ENCODE measurements around the gene NANP. TPM values are rescaled to one million over a fixed set of nuclear protein-coding genes. Genes with fewer than 3 reads are reported as not detected.

The NANP gene
- total RNA-seq, 1 experiment from 2014 or later = 7.5 TPM

DNA sequence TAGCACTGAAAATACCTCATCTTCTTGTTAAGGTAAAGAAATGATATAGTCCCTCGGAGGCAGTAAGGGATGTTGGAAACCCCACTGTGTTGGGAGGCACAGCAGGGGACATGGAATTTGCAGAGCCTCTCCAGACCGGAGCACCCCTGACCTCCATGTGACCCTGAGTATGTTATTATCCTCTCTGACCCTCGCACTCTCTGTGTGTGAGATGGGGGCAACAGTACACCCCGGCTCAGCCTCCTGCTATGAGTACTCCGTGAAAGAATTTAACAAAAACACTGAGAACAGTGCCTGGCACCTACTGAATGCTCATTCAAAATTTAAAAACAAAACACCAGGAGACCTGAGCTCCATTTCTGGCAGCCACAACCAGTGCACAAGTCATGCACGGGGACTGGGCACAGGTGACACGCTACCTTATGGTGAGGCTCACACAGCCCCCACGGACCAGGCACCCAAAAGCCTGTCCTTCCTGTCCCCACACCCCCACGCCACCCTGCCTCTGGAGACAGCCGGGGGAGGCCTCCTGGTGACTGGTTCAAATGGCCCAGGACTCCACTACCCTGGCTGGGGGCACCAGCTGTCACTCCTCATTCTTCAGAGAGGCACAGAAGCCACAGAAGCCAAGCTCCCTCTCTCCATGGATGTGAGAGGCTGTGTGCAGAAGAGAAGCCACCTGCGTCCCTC, 44.6 kb downstream of the NANP start:
- Histone ChIP-seq H3K27me3 (ENCODE audit: insufficient read depth, low read depth) (no peaks in the 10 kb centered on the region), H3K4me1 (replicated peaks; ENCODE audit: insufficient read depth) (peaks cover 7% of the 10 kb centered on the region; the same call in 1 of the 2 replicates), H3F3A (ENCODE audit: insufficient read depth, low read depth) (no peaks in the 10 kb centered on the region), H3K9me2 (ENCODE audit: insufficient read depth) (no peaks in the 10 kb centered on the region), H3K9me3 (ENCODE audit: insufficient read depth, low read depth) (no peaks in the 10 kb centered on the region), H3K79me2 (ENCODE audit: low read depth) (peaks cover 37% of the 10 kb centered on the region), H3K4me3 (no peak overlapping the region), H2AFZ (no peak overlapping the region), H3K27ac (no peak overlapping the region), H4K20me1 (ENCODE audit: insufficient read depth) (no peaks in the 10 kb centered on the region), H3K4me2 (no peak overlapping the region), H3K36me3 (ENCODE audit: low read depth) (no peaks in the 10 kb centered on the region)
- POLR2A ChIA-PET (ENCODE audit: unreplicated experiment) = no interaction called here
- intact Hi-C loops (cut with micrococcal nuclease; ENCODE audit: unreplicated experiment) = no loop called here
- no TSS peak for BruUV-seq (replicated peaks)
- no peak for TF ChIP-seq EZH2 (IDR thresholded peaks at IDR 0.05; ENCODE audit: low read depth)
- TF ChIP-seq, protein P1, sequence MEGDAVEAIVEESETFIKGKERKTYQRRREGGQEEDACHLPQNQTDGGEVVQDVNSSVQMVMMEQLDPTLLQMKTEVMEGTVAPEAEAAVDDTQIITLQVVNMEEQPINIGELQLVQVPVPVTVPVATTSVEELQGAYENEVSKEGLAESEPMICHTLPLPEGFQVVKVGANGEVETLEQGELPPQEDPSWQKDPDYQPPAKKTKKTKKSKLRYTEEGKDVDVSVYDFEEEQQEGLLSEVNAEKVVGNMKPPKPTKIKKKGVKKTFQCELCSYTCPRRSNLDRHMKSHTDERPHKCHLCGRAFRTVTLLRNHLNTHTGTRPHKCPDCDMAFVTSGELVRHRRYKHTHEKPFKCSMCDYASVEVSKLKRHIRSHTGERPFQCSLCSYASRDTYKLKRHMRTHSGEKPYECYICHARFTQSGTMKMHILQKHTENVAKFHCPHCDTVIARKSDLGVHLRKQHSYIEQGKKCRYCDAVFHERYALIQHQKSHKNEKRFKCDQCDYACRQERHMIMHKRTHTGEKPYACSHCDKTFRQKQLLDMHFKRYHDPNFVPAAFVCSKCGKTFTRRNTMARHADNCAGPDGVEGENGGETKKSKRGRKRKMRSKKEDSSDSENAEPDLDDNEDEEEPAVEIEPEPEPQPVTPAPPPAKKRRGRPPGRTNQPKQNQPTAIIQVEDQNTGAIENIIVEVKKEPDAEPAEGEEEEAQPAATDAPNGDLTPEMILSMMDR (conservative IDR thresholded peaks at IDR 0.05) = no peak
- CTCF ChIA-PET = interaction anchor here (0.7 kb wide), 1 partner anchor 334 kb away, joined by 4 read pairs; no protein-coding TSS in a partner anchor
- DNase-seq = no peak

DNA sequence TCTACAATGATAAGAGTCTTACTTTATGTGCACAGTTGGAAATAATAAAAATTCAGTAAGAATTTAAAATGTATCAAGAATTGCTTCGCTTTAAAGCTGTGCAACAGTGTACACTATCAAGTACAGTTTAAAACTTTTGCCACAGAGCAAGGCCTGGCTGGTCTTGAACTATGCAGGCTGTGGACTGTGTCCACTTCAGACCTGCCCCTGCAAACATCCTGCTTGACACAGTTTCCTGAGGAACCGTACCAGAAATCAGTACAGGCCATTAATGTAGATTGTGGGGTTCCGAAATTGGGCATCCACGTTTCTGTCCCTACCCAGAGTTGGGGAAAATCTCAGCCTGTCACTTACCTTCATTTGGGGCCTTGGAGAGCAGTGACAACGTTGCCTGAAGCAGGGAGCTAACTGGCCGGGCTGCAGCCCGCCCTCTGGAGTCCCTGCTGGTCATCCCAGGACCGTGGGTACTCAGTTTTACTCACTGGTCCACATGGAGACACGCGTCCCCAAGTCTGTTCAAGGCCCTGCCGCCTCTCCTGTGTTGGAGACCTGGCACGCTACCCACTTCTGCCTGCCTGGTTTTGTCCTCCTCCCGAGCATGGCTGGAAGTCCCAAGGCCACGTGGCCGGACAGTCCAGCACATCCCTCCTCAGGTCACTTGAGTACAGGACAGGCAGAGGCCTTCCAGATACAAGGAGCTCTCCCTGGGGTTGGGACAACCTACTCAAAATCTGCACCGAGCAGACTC, 46.9 kb downstream of the NANP start:
- Histone ChIP-seq H3K27ac (no peak overlapping the region), H3K4me1 (replicated peaks; ENCODE audit: insufficient read depth) (no peaks in the 10 kb centered on the region), H4K20me1 (ENCODE audit: insufficient read depth) (no peaks in the 10 kb centered on the region), H3K4me3 (no peak overlapping the region), H3K36me3 (ENCODE audit: low read depth) (no peaks in the 10 kb centered on the region), H3K27me3 (ENCODE audit: insufficient read depth, low read depth) (no peaks in the 10 kb centered on the region), H3F3A (ENCODE audit: insufficient read depth, low read depth) (no peaks in the 10 kb centered on the region), H2AFZ (no peak overlapping the region), H3K79me2 (ENCODE audit: low read depth) (peaks cover 15% of the 10 kb centered on the region; the same call in 1 of the 2 replicates), H3K9me2 (ENCODE audit: insufficient read depth) (no peaks in the 10 kb centered on the region), H3K9me3 (ENCODE audit: insufficient read depth, low read depth) (no peaks in the 10 kb centered on the region), H3K4me2 (no peak overlapping the region)
- intact Hi-C loops (cut with micrococcal nuclease; ENCODE audit: unreplicated experiment) = no loop called here
- TF ChIP-seq, protein P1 (conservative IDR thresholded peaks at IDR 0.05) = no peak
- no peak for TF ChIP-seq EZH2 (IDR thresholded peaks at IDR 0.05; ENCODE audit: low read depth)
- ChIA-PET CTCF (no interaction called here), POLR2A (ENCODE audit: unreplicated experiment) (interaction anchor here (0.5 to 0.7 kb wide), 2 partner anchors 12 to 70 kb away, joined by 3 to 7 read pairs; no protein-coding TSS in a partner anchor)
- no TSS peak for BruUV-seq (replicated peaks)
- DNase-seq = no peak

DNA sequence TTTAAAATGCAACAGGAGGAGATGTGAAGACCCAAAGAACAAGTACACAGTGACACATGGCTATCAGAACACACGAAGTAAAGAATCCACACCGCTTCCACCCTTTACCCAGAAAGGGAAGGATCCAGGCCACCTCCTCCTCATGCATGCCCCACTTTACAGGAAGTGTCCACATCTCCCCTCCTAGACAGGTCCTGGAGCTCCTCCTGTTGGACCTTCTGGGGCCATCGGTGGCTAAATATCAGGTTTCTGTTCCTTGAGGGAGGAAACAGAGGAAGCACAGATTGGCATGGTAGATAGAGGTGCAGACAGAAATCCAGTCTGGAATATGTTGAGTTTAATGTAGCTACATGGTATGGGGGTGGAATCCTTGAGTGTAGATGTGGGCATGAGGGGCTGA, 49.4 kb downstream of the NANP start:
- no peaks in the 10 kb centered on the region for H3K9me2 ChIP-seq (ENCODE audit: insufficient read depth)
- H3K4me1 ChIP-seq (replicated peaks; ENCODE audit: insufficient read depth) = no peaks in the 10 kb centered on the region
- H3K79me2 ChIP-seq (ENCODE audit: low read depth) = no peaks in the 10 kb centered on the region
- H3F3A ChIP-seq (ENCODE audit: insufficient read depth, low read depth) = no peaks in the 10 kb centered on the region
- intact Hi-C loops (cut with micrococcal nuclease; ENCODE audit: unreplicated experiment) = no loop called here
- no peak overlapping the region for H2AFZ ChIP-seq
- no peaks in the 10 kb centered on the region for H4K20me1 ChIP-seq (ENCODE audit: insufficient read depth)
- H3K36me3 ChIP-seq (ENCODE audit: low read depth) = no peaks in the 10 kb centered on the region
- no peak overlapping the region for H3K4me2 ChIP-seq
- ChIA-PET CTCF (interaction anchor here (0.6 kb wide), 1 partner anchor 330 kb away, joined by 3 read pairs; no protein-coding TSS in a partner anchor), POLR2A (ENCODE audit: unreplicated experiment) (no interaction called here)
- BruUV-seq (replicated peaks) = no TSS peak
- no peak overlapping the region for H3K4me3 ChIP-seq
- TF ChIP-seq, protein P1 (conservative IDR thresholded peaks at IDR 0.05) = peak; percentile 43
- no peak for TF ChIP-seq EZH2 (IDR thresholded peaks at IDR 0.05; ENCODE audit: low read depth)
- H3K9me3 ChIP-seq (ENCODE audit: insufficient read depth, low read depth) = no peaks in the 10 kb centered on the region
- no peak overlapping the region for H3K27ac ChIP-seq
- no peaks in the 10 kb centered on the region for H3K27me3 ChIP-seq (ENCODE audit: insufficient read depth, low read depth)
- DNase-seq = peak; percentile 28 to 41

All from PC-9 (cell line).